HepG2 (cell line): ENCODE results near the gene TIFAB. TPM values are rescaled to one million over a fixed set of nuclear protein-coding genes. Genes with fewer than 3 reads are reported as not detected.

Experiments
- BCL6 ChIP-seq: IDR thresholded peaks from 2 replicates; pipeline ENCODE4 v1.6.1; 2016; ENCODE audit warnings: missing genetic modification reagents, missing compliant biosample characterization
- ELF3 ChIP-seq: IDR thresholded peaks from 2 replicates; pipeline ENCODE4 v1.6.1; 2016; ENCODE audit warnings: missing genetic modification reagents, missing compliant biosample characterization
- HDAC2 ChIP-seq: sonication (generic); formaldehyde crosslinking; IDR thresholded peaks from 2 replicates; pipeline ENCODE4 v1.4.0; 2020; ENCODE audit warnings: missing genetic modification reagents
- PAX8 ChIP-seq: sonication (generic); formaldehyde crosslinking; IDR thresholded peaks from 2 replicates; pipeline ENCODE4 v1.8.0; 2022; ENCODE audit warnings: mild to moderate bottlenecking, missing genetic modification reagents, borderline replicate concordance
- SYNCRIP ChIP-seq: fragments of 200-400 bp; formaldehyde crosslinking; IDR thresholded peaks from 2 replicates; pipeline ENCODE4 v1.6.1; 2018; ENCODE audit warnings: mild to moderate bottlenecking, low read depth, low read length; ENCODE audit not compliant: insufficient read depth
- ZNF207 ChIP-seq: fragments of 450-650 bp; IDR thresholded peaks from 2 replicates; pipeline ENCODE4 v1.6.1; 2016; ENCODE audit warnings: antibody characterized with exemption, borderline replicate concordance
- ZNF34 ChIP-seq: sonication (generic); formaldehyde crosslinking; IDR thresholded peaks from 2 replicates; pipeline ENCODE4 v1.4.0; 2020; ENCODE audit warnings: mild to moderate bottlenecking, missing genetic modification reagents, borderline replicate concordance
- ZNF570 ChIP-seq: sonication (generic); formaldehyde crosslinking; IDR thresholded peaks from 2 replicates; pipeline ENCODE4 v1.4.0; 2020; ENCODE audit warnings: mild to moderate bottlenecking, missing genetic modification reagents, borderline replicate concordance
- ZNF629 ChIP-seq: sonication (generic); formaldehyde crosslinking; conservative IDR thresholded peaks from 2 replicates; pipeline ENCODE4 v1.5.0; 2020; ENCODE audit warnings: missing genetic modification reagents
- ZNF670 ChIP-seq: sonication (generic); formaldehyde crosslinking; IDR thresholded peaks from 2 replicates; pipeline ENCODE4 v1.8.0; 2022; ENCODE audit warnings: mild to moderate bottlenecking, missing genetic modification reagents, borderline replicate concordance
- polyA plus RNA-seq, 8 experiments: library from polyadenylated mRNA; depleted of rRNA in 3 of 8; stranded (reverse) in 7 of 8; unstranded in 1 of 8; fragments of >200 nt; fragmentation: Illumina TruSeq in 4 of 8; extraction: Trizol in 4 of 8; gene quantifications; 2 replicates each; pipeline versions ENCODE4 v1.2.1 to v1.2.3, GENCODE V29; 2011 to 2016; ENCODE audit warnings: low read depth in 4 of 8, missing spikeins in 1 of 8, mixed read lengths in 1 of 8; ENCODE audit not compliant: insufficient read depth in 1 of 8
- total RNA-seq, 5 experiments: library from RNA; depleted of rRNA; stranded (reverse); fragments of >200 nt; fragmentation: Illumina TruSeq; extraction: Trizol; gene quantifications; 2 replicates each; pipeline ENCODE4 v1.2.3, GENCODE V29; 2016; ENCODE audit warnings: low read depth in 1 of 5
- TF ChIP-seq, protein P1 (sequence below): sonication (generic); formaldehyde crosslinking; IDR thresholded peaks from 2 replicates; pipeline ENCODE4 v1.5.0; 2020; ENCODE audit warnings: mild to moderate bottlenecking, missing genetic modification reagents, borderline replicate concordance
- TF ChIP-seq, protein P2 (sequence below): sonication (generic); formaldehyde crosslinking; IDR thresholded peaks from 2 replicates; pipeline ENCODE4 v1.4.0; 2020; ENCODE audit warnings: missing genetic modification reagents

Gene TIFAB
- total and polyA plus RNA-seq, 2 of the 13 experiments (the other 11 are each of a cell fraction or from before 2014, with no cell fraction given): not detected

GRCh38 chr5:135489466-135490244 is 37.5 kb upstream of the TIFAB start (continued):
- TF ChIP-seq, protein P1, sequence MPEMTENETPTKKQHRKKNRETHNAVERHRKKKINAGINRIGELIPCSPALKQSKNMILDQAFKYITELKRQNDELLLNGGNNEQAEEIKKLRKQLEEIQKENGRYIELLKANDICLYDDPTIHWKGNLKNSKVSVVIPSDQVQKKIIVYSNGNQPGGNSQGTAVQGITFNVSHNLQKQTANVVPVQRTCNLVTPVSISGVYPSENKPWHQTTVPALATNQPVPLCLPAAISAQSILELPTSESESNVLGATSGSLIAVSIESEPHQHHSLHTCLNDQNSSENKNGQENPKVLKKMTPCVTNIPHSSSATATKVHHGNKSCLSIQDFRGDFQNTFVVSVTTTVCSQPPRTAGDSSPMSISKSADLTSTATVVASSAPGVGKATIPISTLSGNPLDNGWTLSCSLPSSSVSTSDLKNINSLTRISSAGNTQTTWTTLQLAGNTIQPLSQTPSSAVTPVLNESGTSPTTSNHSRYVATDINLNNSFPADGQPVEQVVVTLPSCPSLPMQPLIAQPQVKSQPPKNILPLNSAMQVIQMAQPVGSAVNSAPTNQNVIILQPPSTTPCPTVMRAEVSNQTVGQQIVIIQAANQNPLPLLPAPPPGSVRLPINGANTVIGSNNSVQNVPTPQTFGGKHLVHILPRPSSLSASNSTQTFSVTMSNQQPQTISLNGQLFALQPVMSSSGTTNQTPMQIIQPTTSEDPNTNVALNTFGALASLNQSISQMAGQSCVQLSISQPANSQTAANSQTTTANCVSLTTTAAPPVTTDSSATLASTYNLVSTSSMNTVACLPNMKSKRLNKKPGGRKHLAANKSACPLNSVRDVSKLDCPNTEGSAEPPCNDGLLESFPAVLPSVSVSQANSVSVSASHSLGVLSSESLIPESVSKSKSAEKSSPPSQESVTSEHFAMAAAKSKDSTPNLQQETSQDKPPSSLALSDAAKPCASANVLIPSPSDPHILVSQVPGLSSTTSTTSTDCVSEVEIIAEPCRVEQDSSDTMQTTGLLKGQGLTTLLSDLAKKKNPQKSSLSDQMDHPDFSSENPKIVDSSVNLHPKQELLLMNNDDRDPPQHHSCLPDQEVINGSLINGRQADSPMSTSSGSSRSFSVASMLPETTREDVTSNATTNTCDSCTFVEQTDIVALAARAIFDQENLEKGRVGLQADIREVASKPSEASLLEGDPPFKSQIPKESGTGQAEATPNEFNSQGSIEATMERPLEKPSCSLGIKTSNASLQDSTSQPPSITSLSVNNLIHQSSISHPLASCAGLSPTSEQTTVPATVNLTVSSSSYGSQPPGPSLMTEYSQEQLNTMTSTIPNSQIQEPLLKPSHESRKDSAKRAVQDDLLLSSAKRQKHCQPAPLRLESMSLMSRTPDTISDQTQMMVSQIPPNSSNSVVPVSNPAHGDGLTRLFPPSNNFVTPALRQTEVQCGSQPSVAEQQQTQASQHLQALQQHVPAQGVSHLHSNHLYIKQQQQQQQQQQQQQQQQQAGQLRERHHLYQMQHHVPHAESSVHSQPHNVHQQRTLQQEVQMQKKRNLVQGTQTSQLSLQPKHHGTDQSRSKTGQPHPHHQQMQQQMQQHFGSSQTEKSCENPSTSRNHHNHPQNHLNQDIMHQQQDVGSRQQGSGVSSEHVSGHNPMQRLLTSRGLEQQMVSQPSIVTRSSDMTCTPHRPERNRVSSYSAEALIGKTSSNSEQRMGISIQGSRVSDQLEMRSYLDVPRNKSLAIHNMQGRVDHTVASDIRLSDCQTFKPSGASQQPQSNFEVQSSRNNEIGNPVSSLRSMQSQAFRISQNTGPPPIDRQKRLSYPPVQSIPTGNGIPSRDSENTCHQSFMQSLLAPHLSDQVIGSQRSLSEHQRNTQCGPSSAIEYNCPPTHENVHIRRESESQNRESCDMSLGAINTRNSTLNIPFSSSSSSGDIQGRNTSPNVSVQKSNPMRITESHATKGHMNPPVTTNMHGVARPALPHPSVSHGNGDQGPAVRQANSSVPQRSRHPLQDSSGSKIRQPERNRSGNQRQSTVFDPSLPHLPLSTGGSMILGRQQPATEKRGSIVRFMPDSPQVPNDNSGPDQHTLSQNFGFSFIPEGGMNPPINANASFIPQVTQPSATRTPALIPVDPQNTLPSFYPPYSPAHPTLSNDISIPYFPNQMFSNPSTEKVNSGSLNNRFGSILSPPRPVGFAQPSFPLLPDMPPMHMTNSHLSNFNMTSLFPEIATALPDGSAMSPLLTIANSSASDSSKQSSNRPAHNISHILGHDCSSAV: no peak
- TF ChIP-seq ZNF207 (no peak), ZNF670 (CRISPR knock-in tag) (no peak), ELF3 (no peak), PAX8 (CRISPR knock-in tag) (no peak), HDAC2 (CRISPR knock-in tag) (peak; percentile 87), SYNCRIP (no peak), ZNF34 (CRISPR knock-in tag) (no peak), BCL6 (CRISPR knock-in tag) (peak; percentile 93), ZNF570 (CRISPR knock-in tag) (no peak), ZNF629 (CRISPR knock-in tag) (0 out of 2 replicates have a peak, but pooled peaks have one; percentile 9)
- TF ChIP-seq, protein P2, sequence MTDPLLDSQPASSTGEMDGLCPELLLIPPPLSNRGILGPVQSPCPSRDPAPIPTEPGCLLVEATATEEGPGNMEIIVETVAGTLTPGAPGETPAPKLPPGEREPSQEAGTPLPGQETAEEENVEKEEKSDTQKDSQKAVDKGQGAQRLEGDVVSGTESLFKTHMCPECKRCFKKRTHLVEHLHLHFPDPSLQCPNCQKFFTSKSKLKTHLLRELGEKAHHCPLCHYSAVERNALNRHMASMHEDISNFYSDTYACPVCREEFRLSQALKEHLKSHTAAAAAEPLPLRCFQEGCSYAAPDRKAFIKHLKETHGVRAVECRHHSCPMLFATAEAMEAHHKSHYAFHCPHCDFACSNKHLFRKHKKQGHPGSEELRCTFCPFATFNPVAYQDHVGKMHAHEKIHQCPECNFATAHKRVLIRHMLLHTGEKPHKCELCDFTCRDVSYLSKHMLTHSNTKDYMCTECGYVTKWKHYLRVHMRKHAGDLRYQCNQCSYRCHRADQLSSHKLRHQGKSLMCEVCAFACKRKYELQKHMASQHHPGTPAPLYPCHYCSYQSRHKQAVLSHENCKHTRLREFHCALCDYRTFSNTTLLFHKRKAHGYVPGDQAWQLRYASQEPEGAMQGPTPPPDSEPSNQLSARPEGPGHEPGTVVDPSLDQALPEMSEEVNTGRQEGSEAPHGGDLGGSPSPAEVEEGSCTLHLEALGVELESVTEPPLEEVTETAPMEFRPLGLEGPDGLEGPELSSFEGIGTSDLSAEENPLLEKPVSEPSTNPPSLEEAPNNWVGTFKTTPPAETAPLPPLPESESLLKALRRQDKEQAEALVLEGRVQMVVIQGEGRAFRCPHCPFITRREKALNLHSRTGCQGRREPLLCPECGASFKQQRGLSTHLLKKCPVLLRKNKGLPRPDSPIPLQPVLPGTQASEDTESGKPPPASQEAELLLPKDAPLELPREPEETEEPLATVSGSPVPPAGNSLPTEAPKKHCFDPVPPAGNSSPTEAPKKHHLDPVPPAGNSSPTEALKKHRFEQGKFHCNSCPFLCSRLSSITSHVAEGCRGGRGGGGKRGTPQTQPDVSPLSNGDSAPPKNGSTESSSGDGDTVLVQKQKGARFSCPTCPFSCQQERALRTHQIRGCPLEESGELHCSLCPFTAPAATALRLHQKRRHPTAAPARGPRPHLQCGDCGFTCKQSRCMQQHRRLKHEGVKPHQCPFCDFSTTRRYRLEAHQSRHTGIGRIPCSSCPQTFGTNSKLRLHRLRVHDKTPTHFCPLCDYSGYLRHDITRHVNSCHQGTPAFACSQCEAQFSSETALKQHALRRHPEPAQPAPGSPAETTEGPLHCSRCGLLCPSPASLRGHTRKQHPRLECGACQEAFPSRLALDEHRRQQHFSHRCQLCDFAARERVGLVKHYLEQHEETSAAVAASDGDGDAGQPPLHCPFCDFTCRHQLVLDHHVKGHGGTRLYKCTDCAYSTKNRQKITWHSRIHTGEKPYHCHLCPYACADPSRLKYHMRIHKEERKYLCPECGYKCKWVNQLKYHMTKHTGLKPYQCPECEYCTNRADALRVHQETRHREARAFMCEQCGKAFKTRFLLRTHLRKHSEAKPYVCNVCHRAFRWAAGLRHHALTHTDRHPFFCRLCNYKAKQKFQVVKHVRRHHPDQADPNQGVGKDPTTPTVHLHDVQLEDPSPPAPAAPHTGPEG (CRISPR knock-in tag): no peak
